AG09309 (cell line): ENCODE measurements around the gene SLC12A2.

Experiments
- DNase-seq: peaks from one replicate; pipeline ENCODE4 v3.0.0-alpha.2; 2010; ENCODE audit warnings: low read depth
- H3K4me3 ChIP-seq: 2 replicates; pipeline ENCODE4 v1.5.1; 2011; ENCODE audit warnings: mild to moderate bottlenecking, low read depth, low read length, moderate library complexity; ENCODE audit not compliant: control insufficient read depth
- CTCF ChIP-seq: IDR thresholded peaks from 2 replicates; pipeline ENCODE4 v1.5.1; 2011; ENCODE audit warnings: mild to moderate bottlenecking, low read depth, low read length, inconsistent platforms; ENCODE audit not compliant: insufficient read depth, control insufficient read depth; ENCODE audit errors: missing control alignments

The SLC12A2 gene

GRCh38 chr5:128123936-128124335 lies 40.4 kb downstream of the SLC12A2 start:
- TF ChIP-seq CTCF: no peak
- H3K4me3 ChIP-seq: no peak overlapping the region
- no peak for DNase-seq

GRCh38 chr5:128126241-128126640 lies 42.7 kb downstream of the SLC12A2 start:
- H3K4me3 ChIP-seq: no peak overlapping the region
- DNase-seq: no peak
- no peak for TF ChIP-seq CTCF

GRCh38 chr5:128132499-128132898 lies 48.9 kb downstream of the SLC12A2 start:
- no peak for DNase-seq
- H3K4me3 ChIP-seq: no peak overlapping the region
- no peak for TF ChIP-seq CTCF

GRCh38 chr5:128135286-128135685 lies 51.7 kb downstream of the SLC12A2 start:
- H3K4me3 ChIP-seq: no peak overlapping the region
- DNase-seq: no peak
- no peak for TF ChIP-seq CTCF

- H3K4me3 ChIP-seq: no peak overlapping the region
- TF ChIP-seq CTCF: no peak
- DNase-seq: no peak
Observed at GRCh38 chr5:128143911-128144310, 60.3 kb downstream of the SLC12A2 start.

- TF ChIP-seq CTCF: no peak
- no peak for DNase-seq
- H3K4me3 ChIP-seq: no peak overlapping the region
Observed at GRCh38 chr5:128144491-128144890, 60.9 kb downstream of the SLC12A2 start.

GRCh38 chr5:128146671-128147070 lies 63.1 kb downstream of the SLC12A2 start:
- no peak overlapping the region for H3K4me3 ChIP-seq
- no peak for TF ChIP-seq CTCF
- no peak for DNase-seq
